CD4-positive, alpha-beta T cell (primary cell): ENCODE results near the gene ACOT12. TPM values are rescaled to one million over a fixed set of nuclear protein-coding genes. Genes with fewer than 3 reads are reported as not detected.

Experiments used
- ATAC-seq: fragments of 200-7000 bp; cut with Tn5 transposase; one replicate; pipeline ENCODE4 v1.10.0; 2022; ENCODE audit warnings: mild to moderate bottlenecking; ENCODE audit not compliant: poor library complexity
- CTCF ChIA-PET: fragments of 350-600 bp; sonication (Branson Sonifier 250); formaldehyde crosslinking; loops from one replicate; lab custom pipeline; 2021; ENCODE audit warnings: antibody characterized with exemption, inconsistent platforms; lab: Charles Lee
- POLR2A ChIA-PET: fragments of 350-600 bp; sonication (Branson Sonifier 250); formaldehyde crosslinking; loops from one replicate; lab custom pipeline; 2021; ENCODE audit warnings: antibody characterized with exemption, inconsistent platforms; lab: Charles Lee
- DNase-seq, 14 experiments: peaks; one replicate each; pipeline ENCODE4 v3.0.0-alpha.2; 2013 to 2020; ENCODE audit warnings: mixed read lengths in 2 of 14
- H3K27ac ChIP-seq, 2 donors: one replicate each; pipeline versions ENCODE4 v1.5.1 to v1.7.0; 2013; ENCODE audit warnings: low read length in 2 of 2, low read depth in 1 of 2, mild to moderate bottlenecking in 1 of 2
- H3K27me3 ChIP-seq, 2 experiments: 1 replicate in 1 of 2; 2 replicates in 1 of 2; pipeline versions ENCODE4 v1.6.1 to v1.7.0; 2013; ENCODE audit warnings: low read length in 2 of 2, control low read depth in 1 of 2, mild to moderate bottlenecking in 1 of 2, moderate library complexity in 1 of 2; ENCODE audit not compliant: insufficient read depth in 2 of 2, control insufficient read depth in 1 of 2
- H3K36me3 ChIP-seq: one replicate; pipeline ENCODE4 v1.6.1; 2013; ENCODE audit warnings: low read length, control low read depth; ENCODE audit not compliant: insufficient read depth
- H3K4me1 ChIP-seq: one replicate; pipeline ENCODE4 v1.6.1; 2013; ENCODE audit warnings: low read length, control low read depth; ENCODE audit not compliant: insufficient read depth
- H3K4me3 ChIP-seq: one replicate; pipeline ENCODE4 v1.5.1; 2013; ENCODE audit warnings: mild to moderate bottlenecking, low read length, moderate library complexity
- H3K9me3 ChIP-seq, 2 experiments: 1 replicate in 1 of 2; 2 replicates in 1 of 2; pipeline versions ENCODE4 v1.6.1 to v1.7.0; 2013; ENCODE audit warnings: low read length in 2 of 2, mild to moderate bottlenecking in 2 of 2, control low read depth in 1 of 2, moderate library complexity in 1 of 2; ENCODE audit not compliant: control insufficient read depth in 1 of 2, insufficient read depth in 1 of 2
- H3K27ac Mint-ChIP-seq: one replicate; pipeline ENCODE4 v1.8.0; 2020; ENCODE audit warnings: mixed read lengths
- H3K27me3 Mint-ChIP-seq: one replicate; pipeline ENCODE4 v1.8.0; 2021; ENCODE audit warnings: mixed read lengths
- H3K36me3 Mint-ChIP-seq: one replicate; pipeline ENCODE4 v1.8.0; 2021; ENCODE audit warnings: low read depth, mixed read lengths
- H3K4me1 Mint-ChIP-seq: one replicate; pipeline ENCODE4 v1.8.0; 2021; ENCODE audit warnings: low read depth, mixed read lengths
- H3K4me3 Mint-ChIP-seq: one replicate; pipeline ENCODE4 v1.8.0; 2020; ENCODE audit warnings: mild to moderate bottlenecking, mixed read lengths
- H3K9me3 Mint-ChIP-seq: one replicate; pipeline ENCODE4 v1.8.0; 2020; ENCODE audit warnings: mixed read lengths
- intact Hi-C, 2 experiments: fragments of 100-400 bp; cut with DNase I in 1 of 2; cut with micrococcal nuclease in 1 of 2; formaldehyde crosslinking; loops; one replicate each; pipeline versions ENCODE4 v1.15.1 to v1.9.0; 2023 to 2025; cut with DNase I, micrococcal nuclease
- total RNA-seq, 174 experiments: library from RNA in 2 of 174; stranded (reverse) in 2 of 174; gene quantifications; one replicate each; pipeline ENCODE4 v1.2.3 and lab custom pipeline; 2021 to 2026
- TF ChIP-seq, protein P1 (sequence below): fragments of 200-600 bp; IDR thresholded peaks from one replicate; pipeline ENCODE4 v1.8.0; 2022; ENCODE audit warnings: antibody characterized with exemption, mild to moderate bottlenecking

The ACOT12 gene
- total RNA-seq, 2 experiments from 2014 or later = 0.39 to 0.44 TPM

- Mint-ChIP-seq H3K4me1 (no peaks in the 10 kb centered on the region), H3K27ac (no peak overlapping the region), H3K9me3 (no peaks in the 10 kb centered on the region), H3K36me3 (no peaks in the 10 kb centered on the region), H3K4me3 (no peak overlapping the region), H3K27me3 (peaks cover 31% of the 10 kb centered on the region)
- Histone ChIP-seq H3K27ac (no peak overlapping the region), H3K27me3 (peaks cover 19 to 36% of the 10 kb centered on the region in 2 experiments), H3K9me3 (peaks cover 0 to 14% of the 10 kb centered on the region in 2 experiments), H3K4me3 (no peak overlapping the region), H3K36me3 (no peaks in the 10 kb centered on the region), H3K4me1 (peaks cover 6% of the 10 kb centered on the region)
- ATAC-seq = no peak
- ChIA-PET CTCF (no interaction called here), POLR2A (no interaction called here)
- intact Hi-C loops = no loop called here
- TF ChIP-seq, protein P1, sequence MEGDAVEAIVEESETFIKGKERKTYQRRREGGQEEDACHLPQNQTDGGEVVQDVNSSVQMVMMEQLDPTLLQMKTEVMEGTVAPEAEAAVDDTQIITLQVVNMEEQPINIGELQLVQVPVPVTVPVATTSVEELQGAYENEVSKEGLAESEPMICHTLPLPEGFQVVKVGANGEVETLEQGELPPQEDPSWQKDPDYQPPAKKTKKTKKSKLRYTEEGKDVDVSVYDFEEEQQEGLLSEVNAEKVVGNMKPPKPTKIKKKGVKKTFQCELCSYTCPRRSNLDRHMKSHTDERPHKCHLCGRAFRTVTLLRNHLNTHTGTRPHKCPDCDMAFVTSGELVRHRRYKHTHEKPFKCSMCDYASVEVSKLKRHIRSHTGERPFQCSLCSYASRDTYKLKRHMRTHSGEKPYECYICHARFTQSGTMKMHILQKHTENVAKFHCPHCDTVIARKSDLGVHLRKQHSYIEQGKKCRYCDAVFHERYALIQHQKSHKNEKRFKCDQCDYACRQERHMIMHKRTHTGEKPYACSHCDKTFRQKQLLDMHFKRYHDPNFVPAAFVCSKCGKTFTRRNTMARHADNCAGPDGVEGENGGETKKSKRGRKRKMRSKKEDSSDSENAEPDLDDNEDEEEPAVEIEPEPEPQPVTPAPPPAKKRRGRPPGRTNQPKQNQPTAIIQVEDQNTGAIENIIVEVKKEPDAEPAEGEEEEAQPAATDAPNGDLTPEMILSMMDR = no peak
- DNase-seq = no peak
Measured at GRCh38 chr5:81398741-81399140, 4.8 kb upstream of the ACOT12 start.

DNA sequence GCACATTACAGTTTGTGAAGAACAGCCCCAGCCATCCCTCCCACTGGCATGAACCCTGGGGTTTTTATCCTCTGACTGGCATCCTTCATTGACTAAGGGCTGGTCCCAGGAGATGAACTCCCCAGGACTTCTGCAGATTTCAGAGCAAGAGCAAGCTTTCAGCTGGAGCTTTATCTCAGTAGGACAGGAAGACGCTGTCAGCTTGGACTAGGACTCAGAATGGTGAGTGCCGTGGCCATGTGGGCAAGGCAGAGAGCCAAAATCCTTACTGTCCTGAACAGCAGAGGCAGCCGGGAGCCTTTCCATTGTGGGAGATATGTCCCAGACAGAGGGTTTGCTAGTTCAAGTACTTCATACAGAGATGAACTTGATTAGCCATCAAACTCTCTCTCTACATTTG, 3.2 kb upstream of the ACOT12 start:
- H3K27ac ChIP-seq = no peak overlapping the region
- ChIA-PET CTCF (no interaction called here), POLR2A (no interaction called here)
- intact Hi-C loops = no loop called here
- peaks cover 0 to 20% of the 10 kb centered on the region in 2 experiments for H3K9me3 ChIP-seq
- Mint-ChIP-seq H3K4me1 (no peaks in the 10 kb centered on the region), H3K9me3 (no peaks in the 10 kb centered on the region), H3K36me3 (no peaks in the 10 kb centered on the region), H3K27ac (no peak overlapping the region), H3K27me3 (peaks cover 46% of the 10 kb centered on the region), H3K4me3 (no peak overlapping the region)
- peaks cover 26 to 51% of the 10 kb centered on the region in 2 experiments for H3K27me3 ChIP-seq
- peaks cover 10% of the 10 kb centered on the region for H3K4me1 ChIP-seq
- TF ChIP-seq, protein P1 = no peak
- H3K36me3 ChIP-seq = no peaks in the 10 kb centered on the region
- DNase-seq (no peak), ATAC-seq (no peak)
- no peak overlapping the region for H3K4me3 ChIP-seq

DNA sequence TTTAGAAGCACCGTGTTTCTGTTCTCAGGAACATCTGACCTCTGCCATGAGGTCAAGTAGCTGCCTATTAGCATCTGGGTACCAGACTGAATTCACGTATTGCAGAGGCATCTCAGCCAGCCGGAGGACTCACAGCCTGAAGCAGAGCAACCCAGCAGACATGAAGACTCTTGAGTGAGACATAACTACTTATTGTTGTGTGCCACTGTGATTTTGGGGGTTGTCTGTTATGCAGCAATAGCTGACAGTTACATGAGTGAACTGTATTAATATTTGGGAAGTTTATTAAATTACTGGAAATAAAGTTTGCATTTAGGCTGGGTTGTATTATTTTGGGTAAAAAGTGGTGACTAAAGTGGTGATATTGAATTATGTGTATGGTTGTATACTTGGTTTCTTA, 1.3 kb upstream of the ACOT12 start:
- Mint-ChIP-seq H3K27ac (no peak overlapping the region), H3K27me3 (peaks cover 65% of the 10 kb centered on the region), H3K9me3 (no peaks in the 10 kb centered on the region), H3K36me3 (no peaks in the 10 kb centered on the region), H3K4me1 (no peaks in the 10 kb centered on the region), H3K4me3 (no peak overlapping the region)
- H3K36me3 ChIP-seq = no peaks in the 10 kb centered on the region
- H3K9me3 ChIP-seq = peaks cover 0 to 15% of the 10 kb centered on the region in 2 experiments
- H3K27me3 ChIP-seq = peaks cover 30 to 65% of the 10 kb centered on the region in 2 experiments
- DNase-seq (no peak), ATAC-seq (no peak)
- no peak overlapping the region for H3K4me3 ChIP-seq
- TF ChIP-seq, protein P1 = no peak
- POLR2A ChIA-PET = no interaction called here
- H3K4me1 ChIP-seq = peaks cover 10% of the 10 kb centered on the region
- intact Hi-C loops = no loop called here
- H3K27ac ChIP-seq = no peak overlapping the region
- CTCF ChIA-PET = no interaction called here
